GM19324 (cell line): ENCODE results near the gene PRUNE2.
"Not testable (repeated sequence)": the region's sequence is repeated elsewhere in the genome, so short reads cannot be mapped to it uniquely, and the experiment has no call there.

Experiments
- ATAC-seq: cut with Tn5 transposase; IDR thresholded peaks from one replicate; pipeline ENCODE4 v1.9.1; 2021; ENCODE audit warnings: mild to moderate bottlenecking, moderate library complexity; ENCODE audit not compliant: unreplicated experiment, low FRiP score

PRUNE2 gene, protein sequence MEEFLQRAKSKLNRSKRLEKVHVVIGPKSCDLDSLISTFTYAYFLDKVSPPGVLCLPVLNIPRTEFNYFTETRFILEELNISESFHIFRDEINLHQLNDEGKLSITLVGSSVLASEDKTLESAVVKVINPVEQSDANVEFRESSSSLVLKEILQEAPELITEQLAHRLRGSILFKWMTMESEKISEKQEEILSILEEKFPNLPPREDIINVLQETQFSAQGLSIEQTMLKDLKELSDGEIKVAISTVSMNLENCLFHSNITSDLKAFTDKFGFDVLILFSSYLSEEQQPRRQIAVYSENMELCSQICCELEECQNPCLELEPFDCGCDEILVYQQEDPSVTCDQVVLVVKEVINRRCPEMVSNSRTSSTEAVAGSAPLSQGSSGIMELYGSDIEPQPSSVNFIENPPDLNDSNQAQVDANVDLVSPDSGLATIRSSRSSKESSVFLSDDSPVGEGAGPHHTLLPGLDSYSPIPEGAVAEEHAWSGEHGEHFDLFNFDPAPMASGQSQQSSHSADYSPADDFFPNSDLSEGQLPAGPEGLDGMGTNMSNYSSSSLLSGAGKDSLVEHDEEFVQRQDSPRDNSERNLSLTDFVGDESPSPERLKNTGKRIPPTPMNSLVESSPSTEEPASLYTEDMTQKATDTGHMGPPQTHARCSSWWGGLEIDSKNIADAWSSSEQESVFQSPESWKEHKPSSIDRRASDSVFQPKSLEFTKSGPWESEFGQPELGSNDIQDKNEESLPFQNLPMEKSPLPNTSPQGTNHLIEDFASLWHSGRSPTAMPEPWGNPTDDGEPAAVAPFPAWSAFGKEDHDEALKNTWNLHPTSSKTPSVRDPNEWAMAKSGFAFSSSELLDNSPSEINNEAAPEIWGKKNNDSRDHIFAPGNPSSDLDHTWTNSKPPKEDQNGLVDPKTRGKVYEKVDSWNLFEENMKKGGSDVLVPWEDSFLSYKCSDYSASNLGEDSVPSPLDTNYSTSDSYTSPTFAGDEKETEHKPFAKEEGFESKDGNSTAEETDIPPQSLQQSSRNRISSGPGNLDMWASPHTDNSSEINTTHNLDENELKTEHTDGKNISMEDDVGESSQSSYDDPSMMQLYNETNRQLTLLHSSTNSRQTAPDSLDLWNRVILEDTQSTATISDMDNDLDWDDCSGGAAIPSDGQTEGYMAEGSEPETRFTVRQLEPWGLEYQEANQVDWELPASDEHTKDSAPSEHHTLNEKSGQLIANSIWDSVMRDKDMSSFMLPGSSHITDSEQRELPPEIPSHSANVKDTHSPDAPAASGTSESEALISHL (N-terminal part only)

DNA sequence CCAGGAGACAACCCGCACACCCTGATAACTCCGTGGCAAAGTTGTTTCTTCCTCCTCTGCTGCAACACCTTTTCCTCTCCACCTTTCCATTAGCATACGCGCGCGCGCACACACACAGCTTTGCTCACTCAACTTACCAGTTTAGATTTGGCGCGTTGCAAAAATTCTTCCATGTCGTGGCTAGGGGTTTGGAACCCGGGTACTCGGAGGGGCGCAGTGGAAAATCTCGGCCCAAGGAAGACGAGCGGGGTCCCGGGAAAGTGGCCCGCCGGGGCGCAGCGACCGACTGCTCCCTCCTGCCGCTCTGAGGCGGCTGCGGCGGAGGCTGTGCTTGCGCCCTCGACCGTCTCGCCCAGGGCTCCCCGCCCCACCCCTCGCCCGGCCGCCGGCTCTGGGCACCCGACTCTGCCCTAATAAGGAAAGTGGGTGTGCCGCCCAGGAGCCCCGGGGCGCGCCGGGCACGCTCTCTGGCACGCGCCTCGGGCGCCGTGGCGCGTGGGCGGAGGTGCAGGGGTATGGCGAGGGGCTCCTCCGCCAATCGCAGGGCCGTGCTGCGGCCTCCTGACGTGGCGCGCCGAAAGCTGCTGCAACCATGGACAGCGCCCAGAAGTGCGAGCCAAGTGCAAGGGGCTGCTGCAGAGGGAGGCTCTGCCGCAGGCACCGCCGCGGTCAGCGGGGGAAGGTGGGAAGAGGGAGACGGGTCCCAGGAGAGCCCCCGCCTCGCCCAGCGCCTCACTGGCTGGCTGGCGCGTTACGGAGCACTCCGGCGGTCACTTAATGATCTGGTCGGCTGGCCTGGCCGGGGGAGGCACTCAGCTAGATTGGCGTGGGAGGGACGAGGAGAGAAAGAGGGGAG lies at the start of gene PRUNE2:
TSS of gene PRUNE2 (minus strand) at position 324 of the 856 bp plus-strand sequence. CDS start at position 173, 151 bp downstream.
- ATAC-seq, result no peak

DNA sequence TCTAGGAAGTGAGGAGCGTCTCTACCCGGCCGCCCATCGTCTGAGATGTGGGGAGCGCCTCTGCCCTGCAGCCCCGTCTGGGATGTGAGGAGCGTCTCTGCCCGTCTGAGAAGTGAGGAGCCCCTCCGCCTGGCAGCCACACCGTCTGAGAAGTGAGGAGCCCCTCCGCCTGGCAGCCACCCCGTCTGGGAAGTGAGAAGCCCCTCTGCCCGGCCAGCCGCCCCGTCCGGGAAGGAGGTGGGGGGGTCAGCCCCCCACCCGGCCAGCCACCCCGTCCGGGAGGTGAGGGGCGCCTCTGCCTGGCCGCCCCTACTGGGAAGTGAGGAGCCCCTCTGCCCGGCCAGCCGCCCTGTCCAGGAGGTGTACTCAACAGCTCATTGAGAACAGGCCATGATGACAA lies 49.5 kb upstream of the PRUNE2 start:
- not testable (repeated sequence) for ATAC-seq

DNA sequence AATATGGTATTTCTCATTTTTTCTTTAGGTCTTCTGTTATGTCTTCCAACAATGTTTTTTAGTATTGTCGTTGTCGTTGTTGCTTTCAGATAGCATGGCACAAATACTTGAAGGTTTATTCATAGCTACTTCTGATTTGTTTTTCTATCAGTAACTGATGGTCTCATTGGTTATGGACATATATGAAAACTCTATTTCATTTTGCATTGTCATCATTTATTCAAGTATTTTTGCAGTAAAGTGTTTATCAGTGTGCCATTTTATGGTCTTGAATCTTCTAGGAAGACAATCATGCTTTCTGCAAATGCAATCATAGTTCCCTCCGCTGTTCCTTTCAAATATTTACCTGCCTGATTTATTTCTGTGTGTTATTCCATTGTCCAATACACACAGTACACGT lies 44.0 kb upstream of the PRUNE2 start:
- ATAC-seq, result no peak

DNA sequence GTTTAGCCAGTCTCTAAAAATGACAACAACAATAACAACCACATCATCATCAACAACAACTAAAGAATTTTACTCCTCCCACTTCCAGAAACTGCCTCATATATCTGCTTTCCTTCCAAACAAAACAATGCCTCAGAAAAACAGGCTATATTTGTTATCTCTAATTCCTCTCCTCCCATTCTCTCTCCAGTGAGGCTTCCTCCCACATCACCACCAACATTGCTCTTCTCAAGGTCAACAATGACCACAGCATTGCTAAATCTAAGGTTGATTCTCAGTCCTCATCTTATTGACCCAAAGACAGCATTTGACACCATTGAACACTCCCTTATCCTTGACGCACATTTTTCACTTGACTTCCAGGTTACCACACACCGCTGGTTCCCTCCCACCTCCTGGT lies 38.1 kb upstream of the PRUNE2 start:
- ATAC-seq, result no peak

DNA sequence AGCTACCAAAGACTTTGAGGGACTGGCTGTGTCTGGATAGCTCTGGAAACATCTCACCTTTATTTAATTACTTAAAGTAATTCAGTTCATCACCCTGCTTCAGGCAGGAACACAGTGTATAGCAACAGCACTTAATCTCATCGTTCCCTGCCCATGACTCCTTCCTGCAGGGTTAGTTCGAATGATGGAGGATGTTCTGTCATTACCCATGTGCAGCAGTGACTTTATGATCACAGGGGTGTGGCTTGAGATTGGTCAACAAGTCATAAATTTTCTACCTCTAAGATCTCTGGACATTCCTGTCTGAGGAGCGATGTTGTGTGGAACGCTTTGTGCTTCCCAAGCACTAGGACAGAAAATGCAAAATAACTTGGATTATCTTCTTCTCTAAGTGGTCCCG lies 37.1 kb upstream of the PRUNE2 start:
- ATAC-seq, result no peak

DNA sequence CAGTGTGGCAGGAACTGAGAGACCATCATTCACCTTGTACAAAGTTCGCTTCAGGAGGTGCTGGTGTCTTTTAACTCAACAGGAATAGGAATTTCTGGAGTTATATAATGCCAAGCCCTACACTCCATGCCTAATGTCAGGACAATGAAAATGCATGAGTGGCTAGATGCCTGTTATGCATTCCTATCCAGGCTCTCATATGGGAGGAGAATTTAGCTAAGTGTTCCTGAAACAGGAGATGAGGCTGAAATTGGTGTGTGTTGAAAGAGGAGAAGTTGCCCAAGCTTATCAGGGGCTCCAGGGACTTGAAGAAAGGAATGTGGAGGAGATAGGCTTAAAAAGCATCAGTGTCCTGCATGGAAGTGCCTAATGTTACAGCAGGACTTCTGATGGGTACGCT lies 26.8 kb upstream of the PRUNE2 start:
- ATAC-seq, result no peak

DNA sequence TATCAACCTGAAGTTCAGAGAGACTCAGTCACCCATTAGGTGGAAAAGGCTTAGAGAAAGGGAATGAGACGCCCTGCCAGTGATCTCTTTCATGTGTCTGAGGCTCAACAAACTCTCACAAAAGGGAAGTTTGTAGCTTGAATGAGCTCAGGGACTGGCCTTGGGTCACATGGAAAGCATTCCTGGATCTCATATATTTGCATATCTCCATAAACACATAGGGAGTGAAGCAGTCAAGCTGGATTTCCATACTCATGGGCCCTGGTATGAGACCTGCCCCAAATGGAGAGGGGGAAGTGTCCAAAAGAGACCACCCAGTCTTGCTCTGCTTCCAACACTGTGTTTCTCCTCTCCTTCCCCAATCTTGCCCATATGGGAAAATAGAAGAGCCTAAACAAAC lies 26.4 kb upstream of the PRUNE2 start:
- no peak for ATAC-seq

DNA sequence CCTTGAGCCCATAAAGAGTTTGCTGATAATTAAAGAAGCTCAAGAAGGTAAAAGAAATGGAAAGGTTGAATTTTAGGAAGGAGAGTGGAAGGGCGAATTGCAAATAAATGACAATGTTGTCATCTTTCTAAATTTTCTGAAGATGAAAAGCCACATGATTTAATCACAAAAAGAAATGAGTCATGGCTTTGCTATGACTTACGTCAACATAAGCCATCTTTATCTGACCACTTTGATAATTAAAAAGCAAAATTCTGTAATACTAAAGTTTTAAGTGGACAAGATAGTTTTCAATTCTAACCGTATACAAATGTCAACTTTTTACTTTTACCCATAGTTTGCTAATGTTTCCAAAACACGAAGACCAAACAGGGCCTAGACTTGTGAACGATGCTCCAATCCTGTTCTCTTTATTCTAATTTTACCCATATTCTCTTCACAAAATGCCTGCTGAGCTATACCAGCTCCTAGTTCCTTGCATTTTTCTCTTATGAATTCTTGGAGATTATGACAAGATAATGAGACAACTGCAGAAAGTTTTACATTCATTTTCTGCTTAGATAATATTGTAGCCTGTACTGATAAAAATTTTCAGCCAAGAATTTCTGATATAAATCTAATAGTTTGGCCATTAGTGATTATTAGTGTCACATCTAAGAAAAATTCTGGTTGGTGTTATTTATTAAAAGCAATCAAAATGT lies 21.8 kb upstream of the PRUNE2 start:
- no peak for ATAC-seq

DNA sequence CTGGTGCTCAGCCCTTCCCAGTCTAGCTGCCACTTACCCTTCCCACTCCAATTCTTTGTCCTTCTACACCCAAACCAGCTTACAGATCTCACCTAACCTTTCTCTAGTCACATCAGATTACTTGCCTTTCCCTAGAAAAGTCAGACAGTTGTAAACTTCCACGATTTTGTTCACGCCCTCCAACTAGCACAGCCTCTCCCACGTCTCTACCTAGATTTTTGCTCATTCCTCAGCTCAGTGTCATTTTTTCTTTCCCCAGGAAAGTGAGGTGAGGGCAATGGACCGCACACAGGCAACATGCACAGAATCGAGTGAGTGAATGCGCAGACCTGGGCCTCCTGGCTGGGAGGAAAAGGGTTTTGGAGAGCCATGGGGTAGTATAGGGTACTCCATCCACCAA lies 20.9 kb upstream of the PRUNE2 start:
- ATAC-seq, result no peak

DNA sequence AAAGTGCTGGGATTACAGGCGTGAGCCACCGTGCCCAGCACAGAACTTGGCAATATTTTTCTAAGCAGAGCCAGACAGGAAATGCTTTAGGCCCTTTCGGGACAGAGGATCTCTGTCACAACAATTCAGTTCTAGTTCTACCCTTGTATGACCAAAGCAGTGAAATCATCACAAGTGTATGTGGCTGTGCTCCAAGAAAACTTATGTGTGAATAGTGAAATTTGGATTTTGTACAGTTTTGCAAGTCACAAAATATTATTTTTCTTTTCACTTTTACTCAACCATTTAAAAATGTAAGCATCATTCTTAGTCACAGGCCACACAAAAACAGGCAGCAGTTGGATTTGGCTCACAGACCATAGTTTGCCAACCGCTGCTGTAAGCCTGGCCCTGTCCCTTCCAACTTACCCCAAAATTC lies 20.4 kb upstream of the PRUNE2 start:
- ATAC-seq, result no peak

DNA sequence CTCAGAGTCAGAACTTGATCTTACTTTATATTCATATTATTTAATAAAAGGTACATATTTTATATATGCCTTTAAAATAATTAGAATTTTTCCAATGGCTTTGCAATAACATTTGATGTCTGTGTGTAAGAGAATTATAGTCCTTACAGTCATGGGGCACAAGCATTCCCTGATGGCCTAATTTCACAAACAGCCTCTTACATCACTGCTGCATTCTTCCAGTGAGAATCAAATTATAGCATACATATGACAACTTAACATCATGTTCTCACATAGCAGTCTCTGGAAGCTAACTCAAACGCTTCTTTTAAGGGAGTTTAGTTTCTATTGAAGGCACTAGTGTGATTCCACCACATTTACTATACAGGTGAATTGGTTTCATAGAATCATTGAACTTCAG lies 15.3 kb upstream of the PRUNE2 start:
- no peak for ATAC-seq

DNA sequence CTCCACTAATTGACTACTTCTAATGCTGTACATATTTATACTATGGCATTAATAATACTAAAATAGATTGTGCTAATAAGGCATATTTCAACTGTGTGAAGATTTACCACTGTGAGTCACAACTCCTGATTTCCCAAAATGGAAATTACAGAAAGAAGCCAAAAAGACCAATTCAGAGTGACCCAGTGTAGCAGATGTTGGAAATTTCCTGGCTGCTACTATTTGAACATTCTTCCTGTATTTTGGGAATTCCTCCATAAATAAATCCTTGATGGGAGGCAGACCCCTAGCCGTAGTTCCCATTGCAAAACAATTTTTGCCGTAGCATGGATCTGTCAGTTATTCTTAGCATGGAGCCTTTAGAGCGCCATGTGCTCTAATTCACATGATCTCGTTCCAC lies 11.4 kb upstream of the PRUNE2 start:
- ATAC-seq, result no peak

DNA sequence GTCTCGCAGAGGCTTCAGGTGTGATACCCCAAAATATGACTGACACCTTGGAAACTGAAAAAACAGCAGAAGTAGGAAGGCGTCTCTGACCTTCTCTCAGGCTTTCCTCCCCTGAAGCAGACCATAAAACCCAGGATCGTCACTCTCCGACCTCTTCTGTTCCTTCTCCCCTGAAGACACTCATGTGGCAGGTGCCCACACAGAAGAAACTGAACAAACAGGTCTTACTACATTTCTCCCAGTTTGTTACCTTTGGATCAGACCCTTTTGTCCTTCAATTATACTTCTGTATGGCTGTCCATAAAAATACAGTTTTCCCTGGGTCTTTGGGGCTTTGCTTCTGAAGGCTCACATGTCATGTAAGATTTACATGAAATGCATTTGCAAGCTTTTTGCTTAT lies 10.3 kb upstream of the PRUNE2 start:
- no peak for ATAC-seq

DNA sequence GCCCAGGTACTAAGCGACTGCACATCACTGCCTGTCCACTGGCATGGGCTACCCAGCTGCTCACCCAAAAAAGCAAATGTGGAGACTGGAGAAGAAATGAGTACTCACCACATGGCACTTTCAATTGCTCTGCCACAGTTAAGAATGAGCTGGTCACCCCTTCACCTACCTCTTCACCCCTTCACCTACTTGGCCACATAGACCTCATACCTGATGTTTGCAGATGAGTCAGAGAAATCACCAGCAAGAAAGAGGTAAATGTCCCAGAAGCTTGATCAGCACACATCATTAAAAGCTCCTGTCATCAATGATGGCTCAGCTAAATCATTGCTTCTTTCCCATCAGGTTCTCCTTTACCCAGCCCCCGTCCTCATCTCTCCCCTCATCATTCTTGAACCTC lies 7.6 kb upstream of the PRUNE2 start:
- no peak for ATAC-seq

DNA sequence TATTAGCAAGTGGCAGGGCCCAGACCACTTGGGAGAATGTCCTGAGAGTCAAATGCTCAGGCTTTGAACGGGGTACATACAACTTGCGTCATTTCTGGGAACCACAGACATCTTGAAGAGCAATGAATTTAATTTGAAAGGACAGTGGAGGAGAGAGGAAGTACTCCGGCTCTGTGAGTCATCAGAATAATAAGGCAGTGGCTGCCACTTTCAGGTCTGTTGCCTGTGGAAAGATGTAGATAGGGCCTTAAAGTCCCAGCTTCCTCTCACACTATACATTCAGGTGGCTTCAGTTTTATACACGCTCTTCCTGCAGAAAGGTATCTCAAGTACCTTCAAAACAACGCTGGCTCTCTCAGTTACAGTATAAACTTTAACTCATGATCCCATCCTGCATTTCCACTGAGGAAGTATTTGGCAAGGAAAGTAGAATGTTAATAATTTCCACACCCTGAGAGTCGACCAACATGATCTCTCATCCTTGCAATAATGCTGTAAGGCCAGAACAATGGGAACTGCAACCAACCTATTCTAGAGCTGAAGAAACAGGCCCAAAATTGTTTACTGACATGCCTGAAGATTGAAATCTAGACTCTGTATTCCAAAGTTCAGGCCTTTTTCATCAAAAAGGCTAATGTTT lies 6.8 kb upstream of the PRUNE2 start:
- no peak for ATAC-seq

DNA sequence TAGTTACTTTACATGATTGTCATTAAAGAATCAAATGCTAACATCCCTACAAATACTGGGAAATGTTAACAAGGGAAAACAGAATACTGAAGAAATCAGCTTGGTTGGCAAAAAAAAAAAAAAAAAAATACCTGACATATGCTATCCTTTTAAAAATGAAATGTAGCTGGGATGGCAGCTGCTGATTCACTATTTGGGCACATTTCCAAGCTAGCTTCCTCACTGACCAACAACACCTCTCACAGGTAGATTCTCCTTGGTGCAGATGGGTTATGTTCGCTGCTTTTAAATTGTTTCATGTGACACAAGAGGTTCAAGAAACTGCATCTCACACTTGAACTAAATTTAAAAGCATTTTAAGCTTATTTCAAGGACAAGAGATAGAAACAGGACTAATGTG lies 6.1 kb upstream of the PRUNE2 start:
- ATAC-seq, result no peak

DNA sequence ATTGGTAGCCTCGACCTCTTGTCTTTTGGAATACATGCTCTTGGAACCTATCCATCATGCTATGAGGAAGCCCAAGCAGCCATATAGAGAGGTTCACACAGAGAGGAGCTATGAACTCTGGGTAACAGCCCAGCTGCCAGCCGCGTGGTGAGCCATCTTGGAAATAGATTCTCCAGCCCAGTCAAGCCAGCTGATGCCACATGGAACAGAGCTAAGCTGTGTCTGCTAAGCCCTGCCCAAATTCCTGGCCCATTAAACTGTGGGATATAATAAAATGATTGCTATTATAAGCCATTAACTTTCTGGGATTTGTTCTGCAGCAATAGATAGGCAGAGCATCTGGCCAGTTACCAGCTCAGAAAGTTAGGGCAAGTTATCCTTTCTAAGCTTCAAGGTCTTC lies 4.9 kb upstream of the PRUNE2 start:
- ATAC-seq, result no peak

DNA sequence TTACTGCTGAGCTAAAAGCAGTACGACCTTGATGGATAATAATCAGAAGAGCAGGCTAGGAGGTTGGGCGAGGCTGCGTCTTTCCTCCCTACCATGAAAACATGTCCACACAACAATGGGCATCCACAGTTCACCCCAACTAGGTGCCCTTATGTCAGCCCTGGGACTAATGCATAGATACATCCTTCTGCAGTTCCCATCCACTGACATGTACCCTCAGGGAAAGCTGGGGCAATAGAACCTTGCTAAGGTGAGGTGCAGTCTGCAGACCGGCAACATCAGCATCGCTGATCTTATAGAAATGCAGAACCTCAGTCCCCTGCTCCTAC lies 697 bp upstream of the PRUNE2 start:
- no peak for ATAC-seq
